A549 (cell line): ENCODE measurements around the gene PLSCR3. TPM values are rescaled to one million over a fixed set of nuclear protein-coding genes. Genes with fewer than 3 reads are reported as not detected.

ENCODE experiments used
- ATAC-seq, 2 experiments: fragments of 200-7000 bp in 1 of 2; fragments of >200 bp in 1 of 2; cut with Nextera tagmentation in 1 of 2; cut with Tn5 transposase in 1 of 2; 3 replicates each; pipeline versions ENCODE4 v1.8.0 to v1.9.1; 2018 to 2020; ENCODE audit warnings: mild to moderate bottlenecking in 1 of 2, moderate library complexity in 1 of 2
- CTCF ChIA-PET: fragments of 300-600 bp; sonication (Branson Sonifier 250); formaldehyde crosslinking; extraction: SDS; loops from one replicate; lab custom pipeline; 2021; ENCODE audit warnings: antibody characterized with exemption, inconsistent platforms; lab: Yijun Ruan, JAX
- POLR2A ChIA-PET: fragments of 350-600 bp; formaldehyde crosslinking; extraction: SDS; loops from one replicate; lab custom pipeline; 2021; ENCODE audit warnings: antibody characterized with exemption, inconsistent platforms; lab: Yijun Ruan, JAX
- DNase-seq, 2 experiments: peaks; one replicate each; pipeline versions ENCODE4 v3.0.0 to v3.0.0-alpha.2; 2011 to 2016; ENCODE audit warnings: low read depth in 1 of 2, low spot score in 1 of 2
- FAIRE-seq: peaks from 2 replicates; lab custom pipeline; 2011; peaks lifted over from hg19 to GRCh38; lab: Jason Lieb, UNC
- H3K27ac ChIP-seq, 2 experiments: fragments of >200 bp; sonication (Bioruptor Twin); formaldehyde crosslinking; 3 replicates each; pipeline ENCODE4 v1.5.1; 2016 to 2017
- H3K4me1 ChIP-seq: fragments of >200 bp; sonication (Bioruptor Twin); formaldehyde crosslinking; 3 replicates; pipeline ENCODE4 v1.6.1; 2016
- H3K4me2 ChIP-seq: fragments of >200 bp; sonication (Bioruptor Twin); formaldehyde crosslinking; 3 replicates; pipeline ENCODE4 v1.6.1; 2016
- H3K4me3 ChIP-seq: fragments of >200 bp; sonication (Bioruptor Twin); formaldehyde crosslinking; 3 replicates; pipeline ENCODE4 v1.5.1; 2016
- H3K9me3 ChIP-seq: fragments of >200 bp; sonication (Bioruptor Twin); formaldehyde crosslinking; 3 replicates; pipeline ENCODE4 v1.6.1; 2016
- CEBPB ChIP-seq, 2 experiments: fragments of >200 bp in 1 of 2; sonication (Bioruptor Twin) in 1 of 2; formaldehyde crosslinking in 1 of 2; IDR thresholded peaks; 2 replicates each; pipeline ENCODE4 v1.6.1; 2012 to 2016
- CHD4 ChIP-seq: fragments of 200-600 bp; sonication (generic); IDR thresholded peaks from 2 replicates; pipeline ENCODE4 v1.6.1; 2016; ENCODE audit warnings: antibody characterized with exemption, mild to moderate bottlenecking, borderline replicate concordance
- FOSL2 ChIP-seq, 2 experiments: fragments of 450-650 bp in 1 of 2; fragments of >200 bp in 1 of 2; sonication (Bioruptor Twin) in 1 of 2; formaldehyde crosslinking; IDR thresholded peaks; 2 replicates each; pipeline versions ENCODE4 v1.5.0 to v1.6.1; 2016 to 2020; ENCODE audit warnings: mild to moderate bottlenecking in 1 of 2, moderate library complexity in 1 of 2
- FOXS1 ChIP-seq: fragments of 250-450 bp; sonication (Bioruptor Pico); IDR thresholded peaks from 2 replicates; pipeline ENCODE4 v1.5.0; 2020; ENCODE audit warnings: mild to moderate bottlenecking, moderate library complexity
- HDAC2 ChIP-seq: fragments of 200-600 bp; sonication (generic); IDR thresholded peaks from 2 replicates; pipeline ENCODE4 v1.6.1; 2016
- HEYL ChIP-seq: fragments of 250-450 bp; sonication (Bioruptor Pico); IDR thresholded peaks from 2 replicates; pipeline ENCODE4 v1.8.0; 2021; ENCODE audit warnings: mild to moderate bottlenecking, moderate library complexity
- JUNB ChIP-seq: fragments of >200 bp; sonication (Bioruptor Twin); formaldehyde crosslinking; IDR thresholded peaks from 2 replicates; pipeline ENCODE4 v1.6.1; 2016
- KDM5A ChIP-seq: fragments of 200-600 bp; sonication (generic); IDR thresholded peaks from 2 replicates; pipeline ENCODE4 v1.6.1; 2016; ENCODE audit warnings: antibody characterized with exemption, mild to moderate bottlenecking
- MAZ ChIP-seq: fragments of 150-350 bp; IDR thresholded peaks from 2 replicates; pipeline ENCODE4 v1.6.1; 2014; ENCODE audit warnings: antibody characterized with exemption, low read depth, low read length, borderline replicate concordance
- MYC ChIP-seq: IDR thresholded peaks from 2 replicates; pipeline ENCODE4 v1.6.1; 2012; ENCODE audit warnings: mild to moderate bottlenecking, inconsistent platforms, low read length, improper control_type of control experiment, borderline replicate concordance
- NPAS2 ChIP-seq: fragments of 250-450 bp; sonication (Bioruptor Pico); IDR thresholded peaks from 2 replicates; pipeline ENCODE4 v1.8.0; 2022; ENCODE audit warnings: mild to moderate bottlenecking, moderate library complexity, borderline replicate concordance
- POLR2AphosphoS2 ChIP-seq: conservative IDR thresholded peaks from 2 replicates; pipeline ENCODE4 v1.6.1; 2012; ENCODE audit warnings: low read length, improper control_type of control experiment, inconsistent platforms
- RARB ChIP-seq: fragments of 250-450 bp; sonication (Bioruptor Pico); IDR thresholded peaks from 2 replicates; pipeline ENCODE4 v1.8.0; 2021; ENCODE audit warnings: mild to moderate bottlenecking, moderate library complexity
- RFX5 ChIP-seq: fragments of 450-650 bp; IDR thresholded peaks from 2 replicates; pipeline ENCODE4 v1.7.1; 2014; ENCODE audit warnings: antibody characterized with exemption, mild to moderate bottlenecking, moderate library complexity
- RNF2 ChIP-seq: fragments of 200-600 bp; sonication (generic); IDR thresholded peaks from 2 replicates; pipeline ENCODE4 v1.6.1; 2016; ENCODE audit warnings: low read depth, mild to moderate bottlenecking, antibody characterized with exemption, moderate library complexity, borderline replicate concordance
- SMC3 ChIP-seq: fragments of >200 bp; sonication (Bioruptor Twin); formaldehyde crosslinking; IDR thresholded peaks from 3 replicates; pipeline ENCODE4 v1.6.1; 2018; ENCODE audit warnings: inconsistent platforms
- WGBS: methylation state at CpG from one replicate; pipeline ENCODE4 v1.1.6; 2017; ENCODE audit errors: missing lambda C conversion rate; 5-methylcytosine and 5-hydroxymethylcytosine counted together
- polyA plus RNA-seq, 4 experiments: library from polyadenylated mRNA; depleted of rRNA in 3 of 4; stranded (reverse); fragments of >200 nt; fragmentation: RNase III in 1 of 4; extraction: RNeasy Plus Mini Kit Qiagen cat#74134 plus additional on column Dnase treatment in 1 of 4; gene quantifications; 2 replicates in 3 of 4; 3 replicates in 1 of 4; pipeline ENCODE4 v1.2.3, GENCODE V29; 2011 to 2017
- TF ChIP-seq, protein P1 (sequence below): fragments of >200 bp; sonication (Bioruptor Twin); formaldehyde crosslinking; IDR thresholded peaks from 3 replicates; pipeline ENCODE4 v1.6.1; 2016
- TF ChIP-seq, protein P2 (sequence below): fragments of 250-450 bp; sonication (Bioruptor Pico); IDR thresholded peaks from 2 replicates; pipeline ENCODE4 v1.5.0; 2020; ENCODE audit warnings: low read depth, mild to moderate bottlenecking, moderate library complexity

The PLSCR3 gene
- polyA plus RNA-seq, 2 of the 4 experiments (the other 2 are of a cell fraction), result 11.0 to 29.6 TPM

DNA sequence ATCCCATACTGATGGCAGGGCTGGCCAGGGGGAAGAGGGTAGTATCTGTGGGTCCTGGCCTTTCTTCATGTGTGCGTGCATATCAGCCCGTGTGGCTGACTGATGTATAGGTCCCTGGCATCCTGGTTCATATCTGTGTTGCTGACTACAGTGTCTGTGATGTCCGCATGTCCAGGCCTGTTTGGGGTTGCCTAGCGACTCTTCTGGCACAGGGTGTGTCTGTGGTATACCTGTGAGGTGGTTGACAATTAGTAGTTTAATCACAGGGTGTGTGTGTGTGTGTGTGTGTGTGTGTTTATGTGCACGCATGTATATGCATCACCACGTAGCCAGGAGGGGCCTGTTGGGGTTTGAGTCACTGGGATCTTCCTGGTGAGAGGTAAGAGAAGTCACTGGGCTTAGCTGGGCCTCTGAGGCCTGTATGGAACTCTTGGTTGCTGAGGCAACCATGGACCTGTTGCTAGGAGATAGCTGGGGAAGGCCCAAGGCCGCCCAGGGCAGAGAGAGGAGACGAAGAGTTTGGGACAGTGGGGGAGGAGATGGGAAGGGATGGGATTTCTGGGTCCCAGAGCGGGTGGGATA lies 40.0 kb downstream of the PLSCR3 start:
- WGBS, result 88% methylated on average over 9 of the region's 9 CpGs
- Histone ChIP-seq H3K9me3 (no peaks in the 10 kb centered on the region), H3K27ac (no peak overlapping the region), H3K4me3 (no peak overlapping the region), H3K4me1 (peaks cover 52% of the 10 kb centered on the region), H3K4me2 (no peak overlapping the region)
- TF ChIP-seq POLR2AphosphoS2, result no peak
- TF ChIP-seq RNF2, result no peak
- no peak for TF ChIP-seq JUNB
- TF ChIP-seq MAZ, result no peak
- no peak for TF ChIP-seq NPAS2
- TF ChIP-seq FOXS1 (CRISPR knock-in tag), result no peak
- TF ChIP-seq CHD4, result no peak
- no peak for TF ChIP-seq KDM5A
- TF ChIP-seq, protein P1, sequence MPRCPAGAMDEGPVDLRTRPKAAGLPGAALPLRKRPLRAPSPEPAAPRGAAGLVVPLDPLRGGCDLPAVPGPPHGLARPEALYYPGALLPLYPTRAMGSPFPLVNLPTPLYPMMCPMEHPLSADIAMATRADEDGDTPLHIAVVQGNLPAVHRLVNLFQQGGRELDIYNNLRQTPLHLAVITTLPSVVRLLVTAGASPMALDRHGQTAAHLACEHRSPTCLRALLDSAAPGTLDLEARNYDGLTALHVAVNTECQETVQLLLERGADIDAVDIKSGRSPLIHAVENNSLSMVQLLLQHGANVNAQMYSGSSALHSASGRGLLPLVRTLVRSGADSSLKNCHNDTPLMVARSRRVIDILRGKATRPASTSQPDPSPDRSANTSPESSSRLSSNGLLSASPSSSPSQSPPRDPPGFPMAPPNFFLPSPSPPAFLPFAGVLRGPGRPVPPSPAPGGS, result no peak
- no peak for TF ChIP-seq HEYL (CRISPR knock-in tag)
- TF ChIP-seq, protein P2, sequence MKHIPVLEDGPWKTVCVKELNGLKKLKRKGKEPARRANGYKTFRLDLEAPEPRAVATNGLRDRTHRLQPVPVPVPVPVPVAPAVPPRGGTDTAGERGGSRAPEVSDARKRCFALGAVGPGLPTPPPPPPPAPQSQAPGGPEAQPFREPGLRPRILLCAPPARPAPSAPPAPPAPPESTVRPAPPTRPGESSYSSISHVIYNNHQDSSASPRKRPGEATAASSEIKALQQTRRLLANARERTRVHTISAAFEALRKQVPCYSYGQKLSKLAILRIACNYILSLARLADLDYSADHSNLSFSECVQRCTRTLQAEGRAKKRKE (CRISPR knock-in tag), result no peak
- no peak for TF ChIP-seq FOSL2 (IDR thresholded peaks at IDR 0.05)
- TF ChIP-seq FOSL2 (CRISPR knock-in tag; IDR thresholded peaks at IDR 0.05), result no peak
- no peak for TF ChIP-seq CEBPB (IDR thresholded peaks at IDR 0.05)
- no peak for TF ChIP-seq RARB (CRISPR knock-in tag)
- ChIA-PET POLR2A (interaction anchor here (1.3 to 3.9 kb wide), 3 partner anchors 49 to 130 kb away, joined by 3 to 25 read pairs (median 10); partner anchors contain the start of genes POLR2A and TMEM256), CTCF (interaction anchor here (0.8 to 6.6 kb wide), 20 partner anchors 8 to 308 kb away, joined by 3 to 232 read pairs (median 10); partner anchors contain the start of genes ACAP1, FGF11, PLSCR3 and POLR2A)
- DNase-seq (peak in 1 of 2 experiments; percentile 42), ATAC-seq (no peak), FAIRE-seq (no peak)

DNA sequence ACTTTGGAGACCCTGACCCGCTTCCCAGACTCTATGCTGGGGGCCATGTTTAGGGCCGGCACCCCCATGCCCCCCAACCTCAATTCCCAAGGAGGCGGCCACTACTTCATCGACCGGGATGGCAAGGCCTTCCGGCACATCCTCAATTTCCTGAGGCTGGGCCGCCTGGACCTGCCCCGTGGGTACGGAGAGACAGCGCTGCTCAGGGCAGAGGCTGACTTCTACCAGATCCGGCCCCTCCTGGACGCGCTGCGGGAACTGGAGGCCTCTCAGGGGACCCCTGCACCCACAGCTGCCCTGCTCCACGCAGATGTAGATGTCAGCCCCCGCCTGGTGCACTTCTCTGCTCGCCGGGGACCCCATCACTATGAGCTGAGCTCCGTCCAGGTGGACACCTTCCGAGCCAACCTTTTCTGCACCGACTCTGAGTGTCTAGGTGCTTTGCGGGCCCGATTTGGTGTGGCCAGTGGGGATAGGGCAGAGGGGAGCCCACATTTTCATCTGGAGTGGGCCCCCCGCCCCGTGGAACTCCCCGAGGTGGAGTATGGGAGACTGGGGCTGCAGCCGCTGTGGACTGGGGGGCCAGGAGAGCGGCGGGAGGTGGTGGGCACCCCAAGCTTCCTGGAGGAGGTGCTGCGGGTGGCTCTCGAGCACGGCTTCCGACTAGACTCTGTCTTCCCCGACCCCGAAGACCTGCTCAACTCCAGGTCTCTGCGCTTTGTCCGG lies 41.3 kb downstream of the PLSCR3 start:
- Histone ChIP-seq H3K4me2 (peak overlapping the region; percentile 90), H3K4me3 (peak overlapping the region; percentile 70), H3K9me3 (no peaks in the 10 kb centered on the region), H3K27ac (peak overlapping the region; percentile 92 to 96; a peak in 4 of 6 replicates), H3K4me1 (peaks cover 52% of the 10 kb centered on the region)
- ATAC-seq (no peak), DNase-seq (no peak), FAIRE-seq (no peak)
- TF ChIP-seq JUNB (no peak), KDM5A (no peak)
- TF ChIP-seq, protein P2 (CRISPR knock-in tag), result no peak
- CTCF ChIA-PET, result interaction anchor here (0.6 to 6.6 kb wide), 25 partner anchors 9 to 261 kb away, joined by 3 to 232 read pairs (median 4); partner anchors contain the start of genes ACAP1, FGF11, FXR2 and PLSCR3
- 94% methylated on average over 37 of the region's 37 CpGs for WGBS
- POLR2A ChIA-PET, result interaction anchor here (0.8 to 3.9 kb wide), 2 partner anchors 45 to 50 kb away, joined by 3 to 25 read pairs; partner anchors contain the start of gene TMEM256

DNA sequence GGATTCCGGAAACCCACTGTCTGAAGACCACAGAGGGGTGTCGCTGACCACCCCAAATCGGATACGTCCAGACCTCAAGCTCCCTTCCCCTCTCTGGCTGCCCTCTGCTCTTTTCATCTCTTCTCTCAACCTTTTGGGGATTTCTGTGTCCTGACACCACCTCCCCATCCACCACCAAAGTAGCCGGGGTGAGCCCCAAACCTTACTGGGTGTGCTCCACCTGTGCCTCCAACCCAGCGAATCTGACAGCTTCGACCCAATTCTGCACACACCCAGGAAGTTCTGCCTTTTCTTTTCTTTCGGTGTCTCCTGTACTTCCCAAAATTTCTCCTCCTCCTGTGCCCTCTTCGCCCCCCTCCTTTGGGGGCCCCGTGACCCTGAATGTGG lies 41.8 kb downstream of the PLSCR3 start:
- Histone ChIP-seq H3K9me3 (no peaks in the 10 kb centered on the region), H3K4me1 (peaks cover 52% of the 10 kb centered on the region), H3K4me3 (peak overlapping the region; percentile 70), H3K27ac (peak overlapping the region; percentile 92 to 96), H3K4me2 (peak overlapping the region; percentile 90)
- TF ChIP-seq HDAC2 (no peak), RFX5 (no peak), KDM5A (no peak), JUNB (no peak), MYC (no peak), FOSL2 (IDR thresholded peaks at IDR 0.05) (no peak), FOSL2 (CRISPR knock-in tag; IDR thresholded peaks at IDR 0.05) (no peak), SMC3 (no peak)
- TF ChIP-seq, protein P2 (CRISPR knock-in tag), result no peak
- FAIRE-seq, result no peak
- WGBS, result 46% methylated on average over 10 of the region's 10 CpGs
- no peak for ATAC-seq
- ChIA-PET POLR2A (interaction anchor here (1.3 to 3.9 kb wide), 3 partner anchors 42 to 51 kb away, joined by 3 to 25 read pairs (median 4); partner anchors contain the start of genes PLSCR3 and TMEM256), CTCF (interaction anchor here (0.6 to 6.6 kb wide), 18 partner anchors 9 to 208 kb away, joined by 3 to 232 read pairs (median 6); partner anchors contain the start of genes ACAP1, FGF11, PLSCR3 and SENP3)
- no peak for DNase-seq
